ENCODE results near the gene CCDC34. TPM values are rescaled to one million over a fixed set of nuclear protein-coding genes. Genes with fewer than 3 reads are reported as not detected.

The CCDC34 gene
- total RNA-seq, 1 donor from 2014 or later = 30.6 TPM

- Histone ChIP-seq H4K20me1 (ENCODE audit: low read depth) (peaks cover 80% of the 10 kb centered on the region), H3F3A (ENCODE audit: low read depth) (peaks cover 30% of the 10 kb centered on the region), H3K4me2 (no peak overlapping the region), H3K27ac (no peak overlapping the region), H3K9ac (no peak overlapping the region), H3K4me1 (peaks cover 33% of the 10 kb centered on the region), H3K79me2 (ENCODE audit: low read depth) (peaks cover 100% of the 10 kb centered on the region), H3K36me3 (peaks cover 22% of the 10 kb centered on the region), H3K9me3 (ENCODE audit: low read depth) (no peaks in the 10 kb centered on the region), H3K4me3 (no peak overlapping the region), H3K27me3 (no peaks in the 10 kb centered on the region), H2AFZ (replicated peaks) (no peak overlapping the region)
- TF ChIP-seq CTCF (IDR thresholded peaks at IDR 0.05) (no peak), EZH2phosphoT487 (IDR thresholded peaks at IDR 0.05) (no peak)
- DNase-seq (ENCODE audit: low spot score) = no peak
- H3K27me3 Mint-ChIP-seq (ENCODE audit: insufficient read depth, low read depth) = no peaks in the 10 kb centered on the region
- no peaks in the 10 kb centered on the region for H3K36me3 Mint-ChIP-seq
- no peaks in the 10 kb centered on the region for H3K4me1 Mint-ChIP-seq
- H3K9me3 Mint-ChIP-seq = no peaks in the 10 kb centered on the region
- H3K27ac Mint-ChIP-seq = no peak overlapping the region
- no peak overlapping the region for H3K4me3 Mint-ChIP-seq
Observed at GRCh38 chr11:27408246-27408800, 45.3 kb upstream of the CCDC34 start.

GRCh38 chr11:27406498-27407354, 43.7 kb upstream of the CCDC34 start:
- H3K9me3 ChIP-seq (ENCODE audit: low read depth) = no peaks in the 10 kb centered on the region
- H2AFZ ChIP-seq (replicated peaks) = no peak overlapping the region
- no peaks in the 10 kb centered on the region for H3K27me3 Mint-ChIP-seq (ENCODE audit: insufficient read depth, low read depth)
- H3K79me2 ChIP-seq (ENCODE audit: low read depth) = peaks cover 100% of the 10 kb centered on the region
- peaks cover 80% of the 10 kb centered on the region for H4K20me1 ChIP-seq (ENCODE audit: low read depth)
- no peaks in the 10 kb centered on the region for H3K27me3 ChIP-seq
- H3K9ac ChIP-seq = no peak overlapping the region
- no peak overlapping the region for H3K27ac Mint-ChIP-seq
- H3K4me1 Mint-ChIP-seq = no peaks in the 10 kb centered on the region
- no peak for TF ChIP-seq EZH2 (IDR thresholded peaks at IDR 0.05)
- DNase-seq (ENCODE audit: low spot score) = no peak
- peaks cover 22% of the 10 kb centered on the region for H3K36me3 ChIP-seq
- H3K9me3 Mint-ChIP-seq = no peaks in the 10 kb centered on the region
- no peak overlapping the region for H3K4me2 ChIP-seq
- peaks cover 43% of the 10 kb centered on the region for H3F3A ChIP-seq (ENCODE audit: low read depth)
- H3K4me3 ChIP-seq = no peak overlapping the region
- no peak overlapping the region for H3K4me3 Mint-ChIP-seq
- H3K27ac ChIP-seq = peak overlapping the region; percentile 10
- H3K36me3 Mint-ChIP-seq = peaks cover 2% of the 10 kb centered on the region
- H3K4me1 ChIP-seq = peaks cover 44% of the 10 kb centered on the region

- H3K27me3 Mint-ChIP-seq (ENCODE audit: insufficient read depth, low read depth) = no peaks in the 10 kb centered on the region
- no peak overlapping the region for H2AFZ ChIP-seq (replicated peaks)
- no peaks in the 10 kb centered on the region for H3K27me3 ChIP-seq
- H3K27ac ChIP-seq = no peak overlapping the region
- peaks cover 46% of the 10 kb centered on the region for H3F3A ChIP-seq (ENCODE audit: low read depth)
- no peak overlapping the region for H3K9ac ChIP-seq
- H3K79me2 ChIP-seq (ENCODE audit: low read depth) = peaks cover 100% of the 10 kb centered on the region
- TF ChIP-seq CTCF (IDR thresholded peaks at IDR 0.05) (no peak), EZH2 (IDR thresholded peaks at IDR 0.05) (no peak), EZH2phosphoT487 (IDR thresholded peaks at IDR 0.05) (no peak)
- no peak overlapping the region for H3K4me3 Mint-ChIP-seq
- no peaks in the 10 kb centered on the region for H3K4me1 Mint-ChIP-seq
- H3K36me3 Mint-ChIP-seq = peaks cover 2% of the 10 kb centered on the region
- no peaks in the 10 kb centered on the region for H3K9me3 Mint-ChIP-seq
- H3K36me3 ChIP-seq = peaks cover 10% of the 10 kb centered on the region
- peaks cover 45% of the 10 kb centered on the region for H3K4me1 ChIP-seq
- peaks cover 71% of the 10 kb centered on the region for H4K20me1 ChIP-seq (ENCODE audit: low read depth)
- no peak overlapping the region for H3K27ac Mint-ChIP-seq
- DNase-seq (ENCODE audit: low spot score) = no peak
- no peaks in the 10 kb centered on the region for H3K9me3 ChIP-seq (ENCODE audit: low read depth)
- H3K4me2 ChIP-seq = peak overlapping the region; percentile 1
- H3K4me3 ChIP-seq = no peak overlapping the region
Observed at GRCh38 chr11:27405134-27405533, 42.1 kb upstream of the CCDC34 start.

- Mint-ChIP-seq H3K27me3 (ENCODE audit: insufficient read depth, low read depth) (no peaks in the 10 kb centered on the region), H3K27ac (no peak overlapping the region), H3K4me1 (no peaks in the 10 kb centered on the region), H3K36me3 (peaks cover 2% of the 10 kb centered on the region), H3K9me3 (no peaks in the 10 kb centered on the region), H3K4me3 (no peak overlapping the region)
- Histone ChIP-seq H3K9ac (no peak overlapping the region), H3F3A (ENCODE audit: low read depth) (peaks cover 48% of the 10 kb centered on the region), H3K27ac (peak overlapping the region; percentile 51), H3K9me3 (ENCODE audit: low read depth) (no peaks in the 10 kb centered on the region), H4K20me1 (ENCODE audit: low read depth) (peaks cover 71% of the 10 kb centered on the region), H3K36me3 (peaks cover 10% of the 10 kb centered on the region), H2AFZ (replicated peaks) (no peak overlapping the region), H3K4me2 (peak overlapping the region; percentile 1), H3K27me3 (no peaks in the 10 kb centered on the region), H3K4me3 (no peak overlapping the region), H3K79me2 (ENCODE audit: low read depth) (peaks cover 100% of the 10 kb centered on the region), H3K4me1 (peaks cover 52% of the 10 kb centered on the region)
- no peak for DNase-seq (ENCODE audit: low spot score)
- no peak for TF ChIP-seq CTCF (IDR thresholded peaks at IDR 0.05)
- TF ChIP-seq EZH2phosphoT487 (IDR thresholded peaks at IDR 0.05) = no peak
- no peak for TF ChIP-seq EZH2 (IDR thresholded peaks at IDR 0.05)
Observed at GRCh38 chr11:27404427-27404826, 41.4 kb upstream of the CCDC34 start.

Measured in neural progenitor cell (in vitro differentiated cells).